GM12801 (cell line): Measurements from ENCODE around the gene ELOA.
A peak's percentile ranks its signal among the peaks of the same experiment; 100 is the strongest.

Experiments used
- TF ChIP-seq, protein P1 (sequence below): IDR thresholded peaks from one replicate; pipeline ENCODE4 v1.5.1; 2011; ENCODE audit warnings: control low read depth; ENCODE audit not compliant: insufficient read length; ENCODE audit errors: extremely low read depth

ELOA gene

DNA sequence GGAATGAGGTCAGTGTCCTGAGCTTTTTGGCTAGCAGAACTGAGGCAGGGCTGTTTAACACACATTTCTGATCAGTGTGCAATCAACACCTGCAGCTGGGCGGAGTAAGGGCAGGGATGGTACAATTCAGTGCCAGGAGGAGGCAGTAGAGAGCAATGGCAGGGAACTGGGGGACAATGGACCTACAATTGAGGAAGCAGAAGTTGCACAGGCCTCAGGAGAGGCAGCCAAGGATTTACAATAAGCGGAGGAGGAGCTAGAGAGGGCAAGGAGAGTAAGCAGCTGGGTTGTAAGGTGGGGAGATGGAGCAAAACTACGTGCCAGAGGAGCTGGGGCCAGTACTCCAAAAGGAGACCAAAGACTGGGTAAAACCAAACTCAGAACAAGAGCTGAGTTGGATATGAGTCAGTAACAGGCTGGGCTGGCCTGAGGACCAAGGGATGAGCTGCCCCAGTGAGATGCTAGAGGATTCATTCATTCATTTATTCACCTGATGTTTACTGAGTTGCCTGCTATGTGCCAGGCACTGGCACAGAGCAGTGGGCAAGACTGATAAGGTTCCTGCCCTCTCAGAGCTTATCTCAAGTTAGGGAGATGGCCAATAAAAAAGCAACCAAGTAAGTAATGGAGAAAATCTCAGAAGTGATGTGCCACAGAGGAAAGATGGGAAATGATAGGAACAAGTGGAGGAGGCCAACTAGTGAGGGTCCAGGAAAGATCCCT, 67.7 kb downstream of the ELOA start:
- TF ChIP-seq, protein P1, sequence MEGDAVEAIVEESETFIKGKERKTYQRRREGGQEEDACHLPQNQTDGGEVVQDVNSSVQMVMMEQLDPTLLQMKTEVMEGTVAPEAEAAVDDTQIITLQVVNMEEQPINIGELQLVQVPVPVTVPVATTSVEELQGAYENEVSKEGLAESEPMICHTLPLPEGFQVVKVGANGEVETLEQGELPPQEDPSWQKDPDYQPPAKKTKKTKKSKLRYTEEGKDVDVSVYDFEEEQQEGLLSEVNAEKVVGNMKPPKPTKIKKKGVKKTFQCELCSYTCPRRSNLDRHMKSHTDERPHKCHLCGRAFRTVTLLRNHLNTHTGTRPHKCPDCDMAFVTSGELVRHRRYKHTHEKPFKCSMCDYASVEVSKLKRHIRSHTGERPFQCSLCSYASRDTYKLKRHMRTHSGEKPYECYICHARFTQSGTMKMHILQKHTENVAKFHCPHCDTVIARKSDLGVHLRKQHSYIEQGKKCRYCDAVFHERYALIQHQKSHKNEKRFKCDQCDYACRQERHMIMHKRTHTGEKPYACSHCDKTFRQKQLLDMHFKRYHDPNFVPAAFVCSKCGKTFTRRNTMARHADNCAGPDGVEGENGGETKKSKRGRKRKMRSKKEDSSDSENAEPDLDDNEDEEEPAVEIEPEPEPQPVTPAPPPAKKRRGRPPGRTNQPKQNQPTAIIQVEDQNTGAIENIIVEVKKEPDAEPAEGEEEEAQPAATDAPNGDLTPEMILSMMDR = peak; percentile 22
